Measurements from ENCODE around the gene TWSG1. TPM values are rescaled to one million over a fixed set of nuclear protein-coding genes. Genes with fewer than 3 reads are reported as not detected.

The TWSG1 gene
- total and polyA plus RNA-seq, 9 donors: 36.5 to 66.1 (median 47.9) TPM

GRCh38 chr18:9404565-9405060 lies 70.0 kb downstream of the TWSG1 start:
- Histone ChIP-seq H3K4me1 (ENCODE audit: insufficient read depth) (no peaks in the 10 kb centered on the region), H3K9me3 (no peaks in the 10 kb centered on the region), H3K36me3 (no peaks in the 10 kb centered on the region), H3K27me3 (no peaks in the 10 kb centered on the region), H3K4me3 (no peak overlapping the region), H3K27ac (no peak overlapping the region)
- WGBS, 3 donors: 68 to 92% (median 86%) methylated on average over 19 of the region's 19 CpGs
- no peak for TF ChIP-seq POLR2A (IDR thresholded peaks at IDR 0.05)
- no peak for TF ChIP-seq EP300 (IDR thresholded peaks at IDR 0.05)
- TF ChIP-seq CTCF (IDR thresholded peaks at IDR 0.05): no peak
- DNase-seq: no peak
- intact Hi-C loops (cut with DNase I): no loop called here

GRCh38 chr18:9405130-9405529 lies 70.6 kb downstream of the TWSG1 start:
- Histone ChIP-seq H3K4me3 (no peak overlapping the region), H3K36me3 (no peaks in the 10 kb centered on the region), H3K27me3 (no peaks in the 10 kb centered on the region), H3K9me3 (no peaks in the 10 kb centered on the region), H3K27ac (no peak overlapping the region), H3K4me1 (ENCODE audit: insufficient read depth) (no peaks in the 10 kb centered on the region)
- WGBS, 3 donors: 88 to 90% (median 89%) methylated on average over 7 of the region's 7 CpGs
- intact Hi-C loops (cut with DNase I): no loop called here
- DNase-seq: no peak
- no peak for TF ChIP-seq EP300 (IDR thresholded peaks at IDR 0.05)

GRCh38 chr18:9405977-9406376 lies 71.4 kb downstream of the TWSG1 start:
- intact Hi-C loops (cut with DNase I): loop anchor here in 1 of 4 donors (2.0 kb wide), 1 partner anchor 15 kb away; no protein-coding TSS in a partner anchor
- Histone ChIP-seq H3K27ac (no peak overlapping the region), H3K4me3 (no peak overlapping the region), H3K9me3 (no peaks in the 10 kb centered on the region), H3K4me1 (ENCODE audit: insufficient read depth) (no peaks in the 10 kb centered on the region), H3K36me3 (no peaks in the 10 kb centered on the region), H3K27me3 (no peaks in the 10 kb centered on the region)
- 93 to 99% (median 95%) methylated on average over 6 of the region's 6 CpGs for WGBS, 3 donors
- no peak for DNase-seq
- TF ChIP-seq POLR2A (IDR thresholded peaks at IDR 0.05): no peak
- no peak for TF ChIP-seq EP300 (IDR thresholded peaks at IDR 0.05)
- TF ChIP-seq CTCF (IDR thresholded peaks at IDR 0.05): no peak

- H3K27ac ChIP-seq: no peak overlapping the region
- no peak overlapping the region for H3K4me3 ChIP-seq
- DNase-seq: no peak
- H3K9me3 ChIP-seq: no peaks in the 10 kb centered on the region
- TF ChIP-seq EP300 (IDR thresholded peaks at IDR 0.05) (no peak), CTCF (IDR thresholded peaks at IDR 0.05) (no peak), POLR2A (IDR thresholded peaks at IDR 0.05) (no peak)
- H3K27me3 ChIP-seq: no peaks in the 10 kb centered on the region
- WGBS, 3 donors: 63 to 90% (median 75%) methylated on average over 1 of the region's 1 CpG
- no peaks in the 10 kb centered on the region for H3K36me3 ChIP-seq
- intact Hi-C loops (cut with DNase I): no loop called here
- H3K4me1 ChIP-seq (ENCODE audit: insufficient read depth): no peaks in the 10 kb centered on the region
These were observed 75.9 kb downstream of the TWSG1 start for GRCh38 chr18:9410515-9410914.

- Histone ChIP-seq H3K27ac (no peak overlapping the region), H3K27me3 (no peaks in the 10 kb centered on the region), H3K4me3 (no peak overlapping the region), H3K36me3 (no peaks in the 10 kb centered on the region), H3K4me1 (ENCODE audit: insufficient read depth) (peaks cover 4% of the 10 kb centered on the region), H3K9me3 (no peaks in the 10 kb centered on the region)
- WGBS, 3 donors: 44 to 69% (median 59%) methylated on average over 1 of the region's 1 CpG
- TF ChIP-seq CTCF (IDR thresholded peaks at IDR 0.05) (no peak), EP300 (IDR thresholded peaks at IDR 0.05) (no peak), POLR2A (IDR thresholded peaks at IDR 0.05) (no peak)
- intact Hi-C loops (cut with DNase I): no loop called here
- no peak for DNase-seq
These were observed 79.0 kb downstream of the TWSG1 start for GRCh38 chr18:9413576-9413975.
